SK-N-DZ (cell line): Measurements from ENCODE around the gene GDPGP1.

Experiments
- small RNA-seq, 2 experiments: library from RNA; depleted of rRNA; stranded (forward); fragments of <200 nt; gene quantifications; one replicate each; pipeline ENCODE3, GENCODE V24; 2014

Gene GDPGP1

Small RNA genes lying within 50 kb of the gene (small RNA-seq; reads per million reads assigned to genes)
- gene AC091167.3: 0 reads per million in 2 experiments
- gene RN7SL736P: 0 reads per million in 2 experiments
